ENCODE measurements around the gene MTCL3.

MTCL3 gene

DNA sequence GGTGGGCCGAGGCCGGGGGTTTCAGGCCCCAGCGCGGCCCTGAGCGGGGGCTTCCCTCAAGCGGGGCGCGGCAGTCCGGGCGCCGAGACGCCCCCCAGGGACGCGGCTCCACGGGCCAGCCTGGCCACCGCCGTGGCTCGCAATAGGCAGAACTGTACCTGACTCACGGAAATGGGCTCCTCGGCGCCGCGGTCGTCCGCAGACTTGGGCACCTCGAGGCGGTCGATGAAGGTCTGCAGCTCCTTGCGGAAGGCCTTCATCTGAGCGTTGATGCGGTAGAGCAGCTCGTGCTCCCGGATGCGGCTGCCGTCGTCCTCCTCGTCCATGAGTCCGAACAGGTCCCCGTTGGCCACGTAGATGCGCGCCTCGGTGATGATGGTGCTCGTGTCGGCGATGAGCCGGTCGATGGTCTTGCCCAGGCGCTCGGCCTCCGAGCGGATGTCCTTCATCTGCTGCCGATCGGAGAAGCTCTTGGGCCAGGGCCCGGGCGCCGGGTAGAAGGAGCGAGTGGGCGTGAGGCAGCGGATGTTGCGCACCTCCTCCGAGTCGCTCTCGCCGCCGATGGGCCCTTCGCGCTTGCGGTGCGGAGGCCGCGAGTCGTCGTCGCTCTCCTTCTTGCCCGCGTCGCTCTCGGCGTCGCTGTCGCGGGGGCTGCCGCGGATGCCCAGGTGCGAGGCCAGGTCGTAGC, 43.9 kb downstream of the MTCL3 start:
- Histone ChIP-seq H3K36me3 (replicated peaks; ENCODE audit: insufficient read depth, low read depth) (no peaks in the 10 kb centered on the region), H3K4me3 (no peak overlapping the region), H3K9me3 (ENCODE audit: low read depth) (no peaks in the 10 kb centered on the region), H2AFZ (no peak overlapping the region), H3K9me2 (replicated peaks; ENCODE audit: insufficient read depth) (no peaks in the 10 kb centered on the region), H3K4me2 (no peak overlapping the region), H3K79me2 (no peaks in the 10 kb centered on the region), H3K4me1 (ENCODE audit: insufficient read depth) (no peaks in the 10 kb centered on the region), H3K27me3 (no peaks in the 10 kb centered on the region), H3K27ac (no peak overlapping the region), H4K20me1 (ENCODE audit: insufficient read depth, poor library complexity, severe bottlenecking) (no peaks in the 10 kb centered on the region)
- WGBS (ENCODE audit: low lambda C conversion rate, missing lambda C conversion rate): 99% methylated on average over 78 of the region's 87 CpGs
- TF ChIP-seq CTCF (IDR thresholded peaks at IDR 0.05; ENCODE audit: poor library complexity): no peak
- no peak for TF ChIP-seq EZH2 (IDR thresholded peaks at IDR 0.05; ENCODE audit: borderline replicate concordance)
- no peak for TF ChIP-seq EZH2phosphoT487 (IDR thresholded peaks at IDR 0.05; ENCODE audit: low read depth, severe bottlenecking, unreplicated experiment)
- no peak for DNase-seq (ENCODE audit: low spot score)

DNA sequence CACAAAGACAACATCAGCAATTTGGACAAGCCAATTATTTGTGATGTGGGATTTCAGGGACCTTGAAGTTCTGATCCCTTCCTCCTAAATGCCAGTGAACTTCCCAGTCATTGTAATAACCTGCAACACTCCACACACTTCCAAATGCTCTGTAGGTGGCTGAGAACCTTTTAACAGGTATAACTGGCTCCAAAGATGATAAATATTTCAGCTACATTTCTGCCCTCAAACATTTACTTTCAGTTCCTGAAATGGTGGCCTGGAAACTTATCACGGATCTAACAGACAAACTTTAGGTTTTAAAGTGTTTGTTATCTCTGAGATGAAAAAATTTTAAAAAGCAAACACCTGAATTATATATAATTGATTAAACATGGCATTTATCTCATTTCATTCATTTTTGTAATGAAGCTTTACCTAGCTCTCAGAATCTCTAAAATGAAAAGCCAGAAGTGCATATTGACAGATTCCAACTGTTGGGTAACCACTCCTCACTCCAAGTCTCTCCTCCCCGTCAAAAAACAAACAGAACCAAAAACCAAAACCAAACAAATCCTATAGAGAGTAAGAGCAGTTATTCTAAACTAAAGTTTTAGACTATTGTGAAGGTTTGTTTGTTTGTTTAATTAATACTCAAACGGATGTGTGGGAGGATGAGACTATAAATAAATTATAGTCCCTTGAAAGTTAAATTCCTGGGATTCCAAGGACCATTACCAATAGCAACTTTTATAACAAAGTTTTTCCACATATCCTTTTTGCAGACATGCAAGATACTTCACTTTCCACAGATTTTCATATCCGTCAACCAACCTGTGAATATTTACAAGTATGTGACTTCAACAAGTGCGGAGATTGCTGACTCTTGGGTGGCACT, 47.5 kb downstream of the MTCL3 start:
- Histone ChIP-seq H2AFZ (no peak overlapping the region), H3K9me3 (ENCODE audit: low read depth) (no peaks in the 10 kb centered on the region), H3K36me3 (replicated peaks; ENCODE audit: insufficient read depth, low read depth) (no peaks in the 10 kb centered on the region), H4K20me1 (ENCODE audit: insufficient read depth, poor library complexity, severe bottlenecking) (no peaks in the 10 kb centered on the region), H3K4me1 (ENCODE audit: insufficient read depth) (no peaks in the 10 kb centered on the region), H3K9me2 (replicated peaks; ENCODE audit: insufficient read depth) (no peaks in the 10 kb centered on the region), H3K27ac (no peak overlapping the region), H3K4me2 (no peak overlapping the region), H3K27me3 (no peaks in the 10 kb centered on the region), H3K4me3 (no peak overlapping the region), H3K79me2 (no peaks in the 10 kb centered on the region)
- DNase-seq (ENCODE audit: low spot score): no peak
- TF ChIP-seq EZH2phosphoT487 (IDR thresholded peaks at IDR 0.05; ENCODE audit: low read depth, severe bottlenecking, unreplicated experiment) (no peak), EZH2 (IDR thresholded peaks at IDR 0.05; ENCODE audit: borderline replicate concordance) (no peak), CTCF (IDR thresholded peaks at IDR 0.05; ENCODE audit: poor library complexity) (no peak)
- WGBS (ENCODE audit: low lambda C conversion rate, missing lambda C conversion rate): 65% methylated on average over 5 of the region's 5 CpGs

DNA sequence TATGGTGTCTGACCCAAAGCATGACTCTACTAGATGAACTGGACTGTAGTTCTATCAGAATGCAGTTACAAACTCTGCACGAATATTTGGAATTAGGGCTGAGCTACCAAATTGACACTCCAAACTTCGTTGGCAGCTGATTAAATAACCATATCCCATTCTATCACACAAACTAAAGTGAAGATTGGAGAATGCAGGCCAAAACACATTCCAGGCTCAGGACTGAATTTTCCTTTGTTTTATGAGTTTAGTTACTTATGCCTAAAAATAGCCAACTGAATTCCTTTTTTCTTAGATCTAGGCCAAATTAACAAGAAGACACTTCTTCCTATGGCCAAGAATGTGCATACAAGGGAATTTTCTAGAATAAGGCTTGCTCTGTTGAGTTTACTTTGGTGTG, 50.2 kb downstream of the MTCL3 start:
- H4K20me1 ChIP-seq (ENCODE audit: insufficient read depth, poor library complexity, severe bottlenecking): no peaks in the 10 kb centered on the region
- H3K4me3 ChIP-seq: no peak overlapping the region
- H3K9me3 ChIP-seq (ENCODE audit: low read depth): no peaks in the 10 kb centered on the region
- no peaks in the 10 kb centered on the region for H3K36me3 ChIP-seq (replicated peaks; ENCODE audit: insufficient read depth, low read depth)
- DNase-seq (ENCODE audit: low spot score): no peak
- no peaks in the 10 kb centered on the region for H3K27me3 ChIP-seq
- no peaks in the 10 kb centered on the region for H3K9me2 ChIP-seq (replicated peaks; ENCODE audit: insufficient read depth)
- H3K4me2 ChIP-seq: no peak overlapping the region
- no peak for TF ChIP-seq CTCF (IDR thresholded peaks at IDR 0.05; ENCODE audit: poor library complexity)
- no peak for TF ChIP-seq EZH2phosphoT487 (IDR thresholded peaks at IDR 0.05; ENCODE audit: low read depth, severe bottlenecking, unreplicated experiment)
- no peak for TF ChIP-seq EZH2 (IDR thresholded peaks at IDR 0.05; ENCODE audit: borderline replicate concordance)
- H3K79me2 ChIP-seq: no peaks in the 10 kb centered on the region
- no peaks in the 10 kb centered on the region for H3K4me1 ChIP-seq (ENCODE audit: insufficient read depth)
- no peak overlapping the region for H2AFZ ChIP-seq
- no peak overlapping the region for H3K27ac ChIP-seq
- 80% methylated on average over 2 of the region's 2 CpGs for WGBS (ENCODE audit: low lambda C conversion rate, missing lambda C conversion rate)

Data from hepatocyte (in vitro differentiated cells).